HL-60 (cell line): ENCODE measurements around the gene WBP2.

Source experiments
- CTCF ChIP-seq: IDR thresholded peaks from one replicate; pipeline ENCODE4 v1.5.1; 2011; ENCODE audit warnings: low read length, control low read depth, inconsistent platforms; ENCODE audit not compliant: insufficient read depth
- POLR2AphosphoS5 ChIP-seq: IDR thresholded peaks from 2 replicates; pipeline ENCODE4 v1.6.1; 2012; ENCODE audit warnings: low read depth

- TF ChIP-seq CTCF, result no peak
- TF ChIP-seq POLR2AphosphoS5, result no peak
Observed at GRCh38 chr17:75872434-75873351, 17.6 kb upstream of the WBP2 start.
